Uterus (tissue), 4 donors: ENCODE results near the gene TMEM184B. TPM values are rescaled to one million over a fixed set of nuclear protein-coding genes. Genes with fewer than 3 reads are reported as not detected.

Source experiments
- DNase-seq, 2 donors: peaks; one replicate each; pipeline ENCODE4 v3.0.0-alpha.2; 2019 to 2020
- H3K27ac ChIP-seq, 2 donors: fragments of 200-600 bp; sonication (generic); 1 replicate in 1 of 2; 2 replicates in 1 of 2; pipeline ENCODE4 v1.5.1; 2016 to 2018
- H3K27me3 ChIP-seq, 2 donors: fragments of 200-600 bp; sonication (generic); one replicate each; pipeline ENCODE4 v1.5.1; 2018 to 2019; ENCODE audit warnings: control low read depth in 1 of 2
- H3K36me3 ChIP-seq, 2 donors: fragments of 200-600 bp; sonication (generic); one replicate each; pipeline ENCODE4 v1.5.1; 2019; ENCODE audit warnings: control low read depth in 1 of 2
- H3K4me1 ChIP-seq, 2 donors: fragments of 200-600 bp; sonication (generic); one replicate each; pipeline ENCODE4 v1.5.1; 2018 to 2019; ENCODE audit warnings: control low read depth in 1 of 2
- H3K4me3 ChIP-seq, 2 donors: fragments of 200-600 bp; sonication (generic); 1 replicate in 1 of 2; 2 replicates in 1 of 2; pipeline ENCODE4 v1.5.1; 2018 to 2019; ENCODE audit warnings: mild to moderate bottlenecking in 1 of 2
- H3K9me3 ChIP-seq, 2 donors: fragments of 200-600 bp; sonication (generic); one replicate each; pipeline ENCODE4 v1.5.1; 2019; ENCODE audit warnings: control low read depth in 1 of 2
- POLR2A ChIP-seq, 2 donors: fragments of 450-650 bp; IDR thresholded peaks; one replicate each; pipeline ENCODE4 v1.6.1; 2016; ENCODE audit warnings: antibody characterized with exemption in 2 of 2, mild to moderate bottlenecking in 1 of 2, moderate library complexity in 1 of 2
- intact Hi-C: fragments of 100-400 bp; cut with DNase I; formaldehyde crosslinking; loops from one replicate; pipeline ENCODE4 v1.15.1; 2023; ENCODE audit warnings: low total_unique reads
- total RNA-seq, 4 donors: library from RNA; depleted of rRNA in 3 of 4; stranded (reverse); fragments of >200 nt in 3 of 4; gene quantifications; one replicate each; pipeline versions ENCODE4 v1.1.0 to v1.2.4, GENCODE V29; 2014 to 2023
- TF ChIP-seq, protein P1 (sequence below), 4 experiments: fragments of 200-600 bp in 2 of 4; fragments of 450-650 bp in 2 of 4; sonication (generic) in 2 of 4; IDR thresholded peaks; one replicate each; pipeline ENCODE4 v1.5.1; 2016 to 2019; ENCODE audit warnings: antibody characterized with exemption in 4 of 4, mild to moderate bottlenecking in 2 of 4, moderate library complexity in 1 of 4
- donor health status: DM: yes; HTN: yes; CAD: no.

TMEM184B gene
- total RNA-seq, 4 donors from 2014 or later, result 31.7 to 70.4 (median 50.7) TPM

DNA sequence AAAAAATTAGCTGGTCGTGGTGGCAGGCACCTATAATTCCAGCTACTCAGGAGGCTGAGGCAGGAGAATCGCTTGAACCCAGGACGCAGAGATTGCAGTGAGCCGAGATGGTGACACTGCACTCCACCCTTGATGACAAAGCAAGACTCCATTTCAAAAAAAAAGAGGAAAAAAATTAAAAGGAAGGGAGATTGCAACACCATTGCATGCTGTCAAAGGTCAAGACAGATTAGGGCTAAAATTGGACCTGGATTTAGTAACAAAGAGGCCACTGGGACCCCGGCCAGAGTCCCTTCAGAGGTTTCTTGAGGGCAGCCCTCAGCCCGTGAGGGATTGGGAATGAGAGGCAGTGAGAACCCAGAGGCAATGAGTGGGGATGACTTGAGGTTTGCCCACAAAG is 79.2 kb downstream of the TMEM184B start:
- DNase-seq, result peak in 1 of 2 donors; percentile 57
- Histone ChIP-seq H3K36me3 (no peaks in the 10 kb centered on the region), H3K27ac (no peak overlapping the region), H3K4me3 (no peak overlapping the region), H3K27me3 (no peaks in the 10 kb centered on the region), H3K4me1 (no peaks in the 10 kb centered on the region), H3K9me3 (no peaks in the 10 kb centered on the region)
- intact Hi-C loops, result no loop called here
- TF ChIP-seq, protein P1, sequence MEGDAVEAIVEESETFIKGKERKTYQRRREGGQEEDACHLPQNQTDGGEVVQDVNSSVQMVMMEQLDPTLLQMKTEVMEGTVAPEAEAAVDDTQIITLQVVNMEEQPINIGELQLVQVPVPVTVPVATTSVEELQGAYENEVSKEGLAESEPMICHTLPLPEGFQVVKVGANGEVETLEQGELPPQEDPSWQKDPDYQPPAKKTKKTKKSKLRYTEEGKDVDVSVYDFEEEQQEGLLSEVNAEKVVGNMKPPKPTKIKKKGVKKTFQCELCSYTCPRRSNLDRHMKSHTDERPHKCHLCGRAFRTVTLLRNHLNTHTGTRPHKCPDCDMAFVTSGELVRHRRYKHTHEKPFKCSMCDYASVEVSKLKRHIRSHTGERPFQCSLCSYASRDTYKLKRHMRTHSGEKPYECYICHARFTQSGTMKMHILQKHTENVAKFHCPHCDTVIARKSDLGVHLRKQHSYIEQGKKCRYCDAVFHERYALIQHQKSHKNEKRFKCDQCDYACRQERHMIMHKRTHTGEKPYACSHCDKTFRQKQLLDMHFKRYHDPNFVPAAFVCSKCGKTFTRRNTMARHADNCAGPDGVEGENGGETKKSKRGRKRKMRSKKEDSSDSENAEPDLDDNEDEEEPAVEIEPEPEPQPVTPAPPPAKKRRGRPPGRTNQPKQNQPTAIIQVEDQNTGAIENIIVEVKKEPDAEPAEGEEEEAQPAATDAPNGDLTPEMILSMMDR (IDR thresholded peaks at IDR 0.05), result no peak
- no peak for TF ChIP-seq POLR2A (IDR thresholded peaks at IDR 0.05)

DNA sequence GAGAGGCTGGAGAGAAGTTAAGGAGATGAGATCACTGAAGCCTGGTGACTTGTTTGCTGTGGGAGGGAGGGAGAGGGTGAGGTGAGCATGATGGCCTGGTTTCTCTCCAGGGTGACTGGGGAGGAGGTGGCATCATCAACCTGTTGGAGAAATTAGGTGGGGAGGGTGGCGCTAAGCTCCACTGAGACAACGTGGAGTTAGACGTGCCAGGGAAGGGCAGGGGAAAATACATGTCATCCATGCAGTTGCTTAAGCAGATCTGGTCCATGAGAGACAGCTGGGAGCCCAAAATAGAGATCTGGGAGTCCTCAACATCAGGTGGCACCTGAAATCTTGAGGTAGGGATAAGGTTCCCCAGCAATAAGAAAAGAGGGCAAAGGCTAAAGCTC is 80.3 kb downstream of the TMEM184B start:
- Histone ChIP-seq H3K9me3 (no peaks in the 10 kb centered on the region), H3K4me1 (no peaks in the 10 kb centered on the region), H3K27ac (no peak overlapping the region), H3K36me3 (no peaks in the 10 kb centered on the region), H3K4me3 (no peak overlapping the region), H3K27me3 (no peaks in the 10 kb centered on the region)
- no peak for DNase-seq
- TF ChIP-seq POLR2A (IDR thresholded peaks at IDR 0.05), result no peak
- TF ChIP-seq, protein P1 (IDR thresholded peaks at IDR 0.05), result no peak
- intact Hi-C loops, result no loop called here

DNA sequence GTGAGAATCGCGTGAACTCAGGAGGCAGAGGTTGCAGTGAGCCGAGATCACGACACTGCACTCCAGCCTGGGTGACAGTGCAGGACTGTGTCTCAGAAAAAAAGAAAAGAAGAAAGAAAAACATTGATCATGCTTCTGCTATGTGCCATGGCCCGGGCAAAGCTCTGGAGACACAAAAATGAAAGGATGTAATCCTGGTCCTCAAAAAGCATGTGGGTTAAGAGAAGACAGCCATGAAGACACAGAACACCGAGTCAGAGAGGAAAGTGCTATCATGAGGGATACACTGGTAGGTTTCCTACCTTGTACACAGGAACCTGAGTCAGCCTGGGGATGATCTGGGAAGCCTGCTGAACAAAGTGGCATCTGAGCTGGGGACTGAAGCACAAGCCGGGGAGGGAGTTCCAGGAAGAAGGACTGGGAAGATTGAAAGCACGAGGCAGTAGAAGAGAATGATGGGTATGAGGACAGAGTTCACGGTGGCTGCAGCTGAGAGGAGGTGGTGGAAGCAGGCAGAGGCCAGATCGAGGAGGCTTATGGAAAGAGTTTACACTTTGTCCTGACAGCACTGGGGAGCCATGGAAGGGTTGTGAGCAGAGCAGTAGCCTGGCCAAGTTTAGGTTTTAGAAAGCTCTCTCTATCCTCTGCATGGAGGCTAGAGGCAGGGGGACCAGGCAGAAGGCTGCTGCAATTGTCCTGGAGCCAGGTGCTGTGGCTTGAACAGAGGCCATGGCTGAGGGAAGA is 80.9 kb downstream of the TMEM184B start:
- intact Hi-C loops, result no loop called here
- no peak overlapping the region for H3K4me3 ChIP-seq
- H3K9me3 ChIP-seq, result no peaks in the 10 kb centered on the region
- no peak overlapping the region for H3K27ac ChIP-seq
- H3K27me3 ChIP-seq, result no peaks in the 10 kb centered on the region
- no peaks in the 10 kb centered on the region for H3K36me3 ChIP-seq
- H3K4me1 ChIP-seq, result no peaks in the 10 kb centered on the region
- no peak for TF ChIP-seq POLR2A (IDR thresholded peaks at IDR 0.05)
- TF ChIP-seq, protein P1 (IDR thresholded peaks at IDR 0.05), result no peak
- no peak for DNase-seq

DNA sequence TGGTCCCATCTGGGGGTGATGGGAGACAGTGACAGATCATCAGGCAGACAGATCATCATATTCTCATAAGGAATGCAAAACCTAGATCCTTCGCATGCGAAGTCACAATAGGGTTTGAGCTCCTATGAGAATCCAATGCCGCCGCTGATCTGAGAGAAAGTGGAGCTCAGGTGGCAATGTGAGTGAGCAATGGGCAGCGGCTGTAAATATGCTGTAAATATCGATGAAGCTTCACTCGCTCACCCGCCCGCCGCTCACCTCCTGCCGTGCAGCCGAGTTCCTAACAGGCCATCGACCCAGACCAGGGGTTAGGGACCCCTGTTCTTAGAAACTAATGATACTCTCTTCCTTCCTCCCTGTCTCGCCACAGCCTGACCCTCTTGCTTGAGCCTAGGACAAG is 81.8 kb downstream of the TMEM184B start:
- H3K4me3 ChIP-seq, result no peak overlapping the region
- intact Hi-C loops, result no loop called here
- no peak for TF ChIP-seq POLR2A (IDR thresholded peaks at IDR 0.05)
- TF ChIP-seq, protein P1 (IDR thresholded peaks at IDR 0.05), result no peak
- no peak for DNase-seq
- H3K27me3 ChIP-seq, result no peaks in the 10 kb centered on the region
- no peak overlapping the region for H3K27ac ChIP-seq
- no peaks in the 10 kb centered on the region for H3K4me1 ChIP-seq
- no peaks in the 10 kb centered on the region for H3K36me3 ChIP-seq
- H3K9me3 ChIP-seq, result no peaks in the 10 kb centered on the region

DNA sequence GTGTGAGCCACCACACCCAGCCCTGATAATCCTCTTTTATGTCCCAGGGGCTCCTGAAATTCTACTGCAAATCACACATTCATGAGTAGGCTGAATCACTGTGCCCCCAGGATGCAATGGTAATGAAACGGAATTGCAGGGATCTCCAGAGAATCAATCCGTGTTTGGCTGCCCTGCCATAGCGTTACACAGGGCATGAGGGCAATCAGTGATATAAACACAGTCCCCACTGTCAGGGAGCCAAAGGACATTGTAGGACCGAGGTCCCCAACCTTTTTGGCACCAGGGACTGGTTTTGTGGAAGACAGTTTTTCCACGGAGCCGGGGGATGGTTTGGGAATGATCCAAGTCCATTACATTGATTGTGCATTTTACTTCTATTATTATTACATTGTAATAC is 82.2 kb downstream of the TMEM184B start:
- Histone ChIP-seq H3K36me3 (no peaks in the 10 kb centered on the region), H3K9me3 (no peaks in the 10 kb centered on the region), H3K27me3 (no peaks in the 10 kb centered on the region), H3K4me3 (no peak overlapping the region), H3K4me1 (no peaks in the 10 kb centered on the region), H3K27ac (no peak overlapping the region)
- TF ChIP-seq, protein P1 (IDR thresholded peaks at IDR 0.05), result no peak
- TF ChIP-seq POLR2A (IDR thresholded peaks at IDR 0.05), result no peak
- intact Hi-C loops, result no loop called here
- DNase-seq, result no peak
